ENCODE measurements around the gene HTN3. TPM values are rescaled to one million over a fixed set of nuclear protein-coding genes. Genes with fewer than 3 reads are reported as not detected.
A peak's percentile ranks its signal among the peaks of the same experiment; 100 is the strongest.
"Not testable (repeated sequence)": the region's sequence is repeated elsewhere in the genome, so short reads cannot be mapped to it uniquely, and the experiment has no call there.

The HTN3 gene
- total RNA-seq, 1 experiment from 2014 or later = not detected

DNA sequence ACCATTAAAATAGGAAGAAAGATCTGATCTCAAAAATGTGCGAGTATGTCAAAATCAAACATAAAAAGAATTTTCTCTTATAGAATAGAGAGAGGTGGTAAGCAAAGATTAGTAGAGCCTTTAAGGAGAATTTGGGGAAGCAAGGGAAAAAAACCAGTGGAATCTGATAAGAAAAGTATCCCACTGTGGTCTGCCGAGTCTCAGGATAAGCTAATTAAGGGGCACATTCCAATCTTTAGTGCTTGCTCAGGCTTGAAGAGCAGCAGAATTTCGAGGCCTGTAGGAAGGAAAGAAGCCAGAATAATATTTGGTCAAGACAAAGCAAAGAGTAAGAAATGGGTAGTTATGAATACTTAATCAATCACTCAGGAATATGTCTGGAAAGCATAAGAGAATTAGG, 19.5 kb upstream of the HTN3 start (continued):
- TF ChIP-seq, protein P1, sequence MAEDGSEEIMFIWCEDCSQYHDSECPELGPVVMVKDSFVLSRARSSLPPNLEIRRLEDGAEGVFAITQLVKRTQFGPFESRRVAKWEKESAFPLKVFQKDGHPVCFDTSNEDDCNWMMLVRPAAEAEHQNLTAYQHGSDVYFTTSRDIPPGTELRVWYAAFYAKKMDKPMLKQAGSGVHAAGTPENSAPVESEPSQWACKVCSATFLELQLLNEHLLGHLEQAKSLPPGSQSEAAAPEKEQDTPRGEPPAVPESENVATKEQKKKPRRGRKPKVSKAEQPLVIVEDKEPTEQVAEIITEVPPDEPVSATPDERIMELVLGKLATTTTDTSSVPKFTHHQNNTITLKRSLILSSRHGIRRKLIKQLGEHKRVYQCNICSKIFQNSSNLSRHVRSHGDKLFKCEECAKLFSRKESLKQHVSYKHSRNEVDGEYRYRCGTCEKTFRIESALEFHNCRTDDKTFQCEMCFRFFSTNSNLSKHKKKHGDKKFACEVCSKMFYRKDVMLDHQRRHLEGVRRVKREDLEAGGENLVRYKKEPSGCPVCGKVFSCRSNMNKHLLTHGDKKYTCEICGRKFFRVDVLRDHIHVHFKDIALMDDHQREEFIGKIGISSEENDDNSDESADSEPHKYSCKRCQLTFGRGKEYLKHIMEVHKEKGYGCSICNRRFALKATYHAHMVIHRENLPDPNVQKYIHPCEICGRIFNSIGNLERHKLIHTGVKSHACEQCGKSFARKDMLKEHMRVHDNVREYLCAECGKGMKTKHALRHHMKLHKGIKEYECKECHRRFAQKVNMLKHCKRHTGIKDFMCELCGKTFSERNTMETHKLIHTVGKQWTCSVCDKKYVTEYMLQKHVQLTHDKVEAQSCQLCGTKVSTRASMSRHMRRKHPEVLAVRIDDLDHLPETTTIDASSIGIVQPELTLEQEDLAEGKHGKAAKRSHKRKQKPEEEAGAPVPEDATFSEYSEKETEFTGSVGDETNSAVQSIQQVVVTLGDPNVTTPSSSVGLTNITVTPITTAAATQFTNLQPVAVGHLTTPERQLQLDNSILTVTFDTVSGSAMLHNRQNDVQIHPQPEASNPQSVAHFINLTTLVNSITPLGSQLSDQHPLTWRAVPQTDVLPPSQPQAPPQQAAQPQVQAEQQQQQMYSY (CRISPR knock-in tag; IDR thresholded peaks at IDR 0.05) = no peak
- TF ChIP-seq, protein P2, sequence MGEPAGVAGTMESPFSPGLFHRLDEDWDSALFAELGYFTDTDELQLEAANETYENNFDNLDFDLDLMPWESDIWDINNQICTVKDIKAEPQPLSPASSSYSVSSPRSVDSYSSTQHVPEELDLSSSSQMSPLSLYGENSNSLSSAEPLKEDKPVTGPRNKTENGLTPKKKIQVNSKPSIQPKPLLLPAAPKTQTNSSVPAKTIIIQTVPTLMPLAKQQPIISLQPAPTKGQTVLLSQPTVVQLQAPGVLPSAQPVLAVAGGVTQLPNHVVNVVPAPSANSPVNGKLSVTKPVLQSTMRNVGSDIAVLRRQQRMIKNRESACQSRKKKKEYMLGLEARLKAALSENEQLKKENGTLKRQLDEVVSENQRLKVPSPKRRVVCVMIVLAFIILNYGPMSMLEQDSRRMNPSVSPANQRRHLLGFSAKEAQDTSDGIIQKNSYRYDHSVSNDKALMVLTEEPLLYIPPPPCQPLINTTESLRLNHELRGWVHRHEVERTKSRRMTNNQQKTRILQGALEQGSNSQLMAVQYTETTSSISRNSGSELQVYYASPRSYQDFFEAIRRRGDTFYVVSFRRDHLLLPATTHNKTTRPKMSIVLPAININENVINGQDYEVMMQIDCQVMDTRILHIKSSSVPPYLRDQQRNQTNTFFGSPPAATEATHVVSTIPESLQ (CRISPR knock-in tag; IDR thresholded peaks at IDR 0.05) = no peak
- TF ChIP-seq GABPB1 (CRISPR knock-in tag; IDR thresholded peaks at IDR 0.05) (no peak), ZNF671 (CRISPR knock-in tag; IDR thresholded peaks at IDR 0.05) (no peak)

DNA sequence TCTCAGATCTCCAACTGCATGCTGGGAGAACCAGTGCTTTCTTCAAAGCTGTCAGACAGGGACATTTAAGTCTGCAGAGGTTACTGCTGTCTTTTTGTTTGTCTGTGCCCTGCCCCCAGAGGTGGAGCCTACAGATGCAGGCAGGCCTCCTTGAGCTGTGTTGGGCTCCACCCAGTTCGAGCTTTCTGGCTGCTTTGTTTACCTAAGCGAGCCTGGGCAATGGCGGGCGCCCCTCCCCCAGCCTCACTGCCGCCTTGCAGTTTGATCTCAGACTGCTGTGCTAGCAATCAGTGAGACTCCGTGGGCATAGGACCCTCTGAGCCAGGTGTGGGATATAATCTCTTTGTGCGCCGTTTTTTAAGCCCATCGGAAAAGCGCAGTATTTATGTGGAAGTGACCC, 9.3 kb upstream of the HTN3 start:
- TF ChIP-seq FOXK1 (CRISPR knock-in tag; IDR thresholded peaks at IDR 0.05) = peak; percentile 49; the same call in 1 of the 2 replicates
- H3K4me1 Mint-ChIP-seq; ATAC-seq; CTCF ChIA-PET; POLR2A ChIA-PET; H3K27me3 Mint-ChIP-seq (ENCODE audit: low read depth): not testable (repeated sequence)
- Mint-ChIP-seq H3K9me3 (peaks cover 31% of the 10 kb centered on the region), H3K27ac (0 out of 2 replicates have a peak overlapping the region, but pooled peaks have one; percentile 79), H3K36me3 (peaks cover 17% of the 10 kb centered on the region), H3K4me3 (peak overlapping the region; percentile 63)
- DNase-seq (ENCODE audit: low spot score) = peak; percentile 49

DNA sequence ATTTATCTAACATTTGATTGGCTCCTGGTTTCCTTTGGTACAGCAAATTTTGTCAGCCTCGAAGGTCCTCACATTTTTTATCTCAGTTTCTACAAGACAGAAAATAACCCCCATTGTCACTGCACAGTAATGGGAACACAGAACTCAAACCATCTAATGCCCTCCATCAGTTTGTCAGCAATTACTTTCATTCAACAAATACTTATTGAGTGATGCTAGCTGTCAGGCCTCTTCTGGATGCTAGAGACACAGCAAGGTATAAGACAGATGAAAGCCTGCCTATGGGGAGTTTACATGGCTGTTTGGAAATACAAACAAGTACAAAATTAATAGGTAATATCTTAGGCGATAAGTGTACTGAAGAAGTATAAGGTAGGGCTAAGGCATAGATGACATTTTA, 5.0 kb upstream of the HTN3 start:
- H3K27ac Mint-ChIP-seq = no peak overlapping the region
- no peak for ATAC-seq
- H3K9me3 Mint-ChIP-seq = peaks cover 8% of the 10 kb centered on the region

More for the DNA sequence above, 5.0 kb upstream of the HTN3 start:
- DNase-seq (ENCODE audit: low spot score) = no peak
- CTCF ChIA-PET = no interaction called here
- peaks cover 10% of the 10 kb centered on the region for H3K4me1 Mint-ChIP-seq
- no peaks in the 10 kb centered on the region for H3K27me3 Mint-ChIP-seq (ENCODE audit: low read depth)
- peaks cover 3% of the 10 kb centered on the region for H3K36me3 Mint-ChIP-seq
- no peak overlapping the region for H3K4me3 Mint-ChIP-seq
- POLR2A ChIA-PET = no interaction called here
- no peak for TF ChIP-seq ZNF671 (CRISPR knock-in tag; IDR thresholded peaks at IDR 0.05)
- no peak for TF ChIP-seq SOX15 (CRISPR knock-in tag; IDR thresholded peaks at IDR 0.05)
- no peak for TF ChIP-seq CBFB (CRISPR knock-in tag; IDR thresholded peaks at IDR 0.05; ENCODE audit: low read depth)
- no peak for TF ChIP-seq SMAD3 (CRISPR knock-in tag; IDR thresholded peaks at IDR 0.05; ENCODE audit: borderline replicate concordance)
- TF ChIP-seq, protein P1 (CRISPR knock-in tag; IDR thresholded peaks at IDR 0.05) = no peak
- TF ChIP-seq, protein P3, sequence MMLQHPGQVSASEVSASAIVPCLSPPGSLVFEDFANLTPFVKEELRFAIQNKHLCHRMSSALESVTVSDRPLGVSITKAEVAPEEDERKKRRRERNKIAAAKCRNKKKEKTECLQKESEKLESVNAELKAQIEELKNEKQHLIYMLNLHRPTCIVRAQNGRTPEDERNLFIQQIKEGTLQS (CRISPR knock-in tag; conservative IDR thresholded peaks at IDR 0.05) = no peak
- TF ChIP-seq, protein P4, sequence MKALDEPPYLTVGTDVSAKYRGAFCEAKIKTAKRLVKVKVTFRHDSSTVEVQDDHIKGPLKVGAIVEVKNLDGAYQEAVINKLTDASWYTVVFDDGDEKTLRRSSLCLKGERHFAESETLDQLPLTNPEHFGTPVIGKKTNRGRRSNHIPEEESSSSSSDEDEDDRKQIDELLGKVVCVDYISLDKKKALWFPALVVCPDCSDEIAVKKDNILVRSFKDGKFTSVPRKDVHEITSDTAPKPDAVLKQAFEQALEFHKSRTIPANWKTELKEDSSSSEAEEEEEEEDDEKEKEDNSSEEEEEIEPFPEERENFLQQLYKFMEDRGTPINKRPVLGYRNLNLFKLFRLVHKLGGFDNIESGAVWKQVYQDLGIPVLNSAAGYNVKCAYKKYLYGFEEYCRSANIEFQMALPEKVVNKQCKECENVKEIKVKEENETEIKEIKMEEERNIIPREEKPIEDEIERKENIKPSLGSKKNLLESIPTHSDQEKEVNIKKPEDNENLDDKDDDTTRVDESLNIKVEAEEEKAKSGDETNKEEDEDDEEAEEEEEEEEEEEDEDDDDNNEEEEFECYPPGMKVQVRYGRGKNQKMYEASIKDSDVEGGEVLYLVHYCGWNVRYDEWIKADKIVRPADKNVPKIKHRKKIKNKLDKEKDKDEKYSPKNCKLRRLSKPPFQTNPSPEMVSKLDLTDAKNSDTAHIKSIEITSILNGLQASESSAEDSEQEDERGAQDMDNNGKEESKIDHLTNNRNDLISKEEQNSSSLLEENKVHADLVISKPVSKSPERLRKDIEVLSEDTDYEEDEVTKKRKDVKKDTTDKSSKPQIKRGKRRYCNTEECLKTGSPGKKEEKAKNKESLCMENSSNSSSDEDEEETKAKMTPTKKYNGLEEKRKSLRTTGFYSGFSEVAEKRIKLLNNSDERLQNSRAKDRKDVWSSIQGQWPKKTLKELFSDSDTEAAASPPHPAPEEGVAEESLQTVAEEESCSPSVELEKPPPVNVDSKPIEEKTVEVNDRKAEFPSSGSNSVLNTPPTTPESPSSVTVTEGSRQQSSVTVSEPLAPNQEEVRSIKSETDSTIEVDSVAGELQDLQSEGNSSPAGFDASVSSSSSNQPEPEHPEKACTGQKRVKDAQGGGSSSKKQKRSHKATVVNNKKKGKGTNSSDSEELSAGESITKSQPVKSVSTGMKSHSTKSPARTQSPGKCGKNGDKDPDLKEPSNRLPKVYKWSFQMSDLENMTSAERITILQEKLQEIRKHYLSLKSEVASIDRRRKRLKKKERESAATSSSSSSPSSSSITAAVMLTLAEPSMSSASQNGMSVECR (CRISPR knock-in tag; IDR thresholded peaks at IDR 0.05; ENCODE audit: borderline replicate concordance) = no peak
- TF ChIP-seq RORB (CRISPR knock-in tag; IDR thresholded peaks at IDR 0.05) = no peak

Measured in WTC11 (cell line).